B cell (primary cell): Measurements from ENCODE around the gene ALKBH7. TPM values are rescaled to one million over a fixed set of nuclear protein-coding genes. Genes with fewer than 3 reads are reported as not detected.

Experiments
- ATAC-seq: fragments of 200-7000 bp; cut with Tn5 transposase; one replicate; pipeline ENCODE4 v1.10.0; 2021; ENCODE audit warnings: low read depth, mild to moderate bottlenecking, moderate number of reproducible peaks, moderate library complexity
- CTCF ChIA-PET: fragments of 350-600 bp; sonication (Branson Sonifier 250); formaldehyde crosslinking; loops from one replicate; lab custom pipeline; 2021; ENCODE audit warnings: antibody characterized with exemption, inconsistent platforms; lab: Charles Lee
- POLR2A ChIA-PET: fragments of 350-600 bp; sonication (Branson Sonifier 250); formaldehyde crosslinking; loops from one replicate; lab custom pipeline; 2021; ENCODE audit warnings: antibody characterized with exemption; lab: Charles Lee
- DNase-seq: peaks from one replicate; pipeline ENCODE4 v3.0.0; 2013
- H2AFZ ChIP-seq: 2 replicates; pipeline ENCODE4 v1.6.1; 2012; ENCODE audit warnings: mild to moderate bottlenecking, low read depth, low read length; ENCODE audit not compliant: insufficient read depth, poor library complexity, severe bottlenecking
- H3K27ac ChIP-seq, 2 donors: 1 replicate in 1 of 2; 2 replicates in 1 of 2; pipeline ENCODE4 v1.5.1; 2012 to 2013; ENCODE audit warnings: low read length in 2 of 2, mild to moderate bottlenecking in 2 of 2, moderate library complexity in 1 of 2
- H3K27me3 ChIP-seq, 4 experiments: fragments of 200-600 bp in 1 of 4; sonication (generic) in 1 of 4; replicated peaks in 1 of 4; 1 replicate in 2 of 4; 2 replicates in 2 of 4; pipeline versions ENCODE4 v1.6.1 to v1.7.0; 2013 to 2016; ENCODE audit warnings: low read length in 3 of 4, mild to moderate bottlenecking in 2 of 4, mixed read lengths in 1 of 4, moderate library complexity in 1 of 4; ENCODE audit not compliant: insufficient read depth in 4 of 4, control insufficient read depth in 3 of 4; ENCODE audit errors: control extremely low read depth in 1 of 4
- H3K36me3 ChIP-seq, 2 experiments: replicated peaks in 1 of 2; 1 replicate in 1 of 2; 2 replicates in 1 of 2; pipeline versions ENCODE4 v1.6.1 to v1.7.1; 2013; ENCODE audit warnings: low read length in 1 of 2; ENCODE audit not compliant: insufficient read depth in 2 of 2, control insufficient read depth in 1 of 2; ENCODE audit errors: control extremely low read depth in 1 of 2, extremely low read depth in 1 of 2
- H3K4me1 ChIP-seq, 2 donors: fragments of 200-600 bp in 1 of 2; sonication (generic) in 1 of 2; 1 replicate in 1 of 2; 2 replicates in 1 of 2; pipeline versions ENCODE4 v1.5.1 to v1.6.1; 2013 to 2017; ENCODE audit warnings: low read length in 2 of 2; ENCODE audit not compliant: control insufficient read depth in 2 of 2, insufficient read depth in 2 of 2
- H3K4me2 ChIP-seq: replicated peaks from 2 replicates; pipeline ENCODE3; 2012; ENCODE audit warnings: mild to moderate bottlenecking, low read depth, low read length; ENCODE audit not compliant: poor library complexity, severe bottlenecking
- H3K4me3 ChIP-seq, 5 experiments: fragments of 200-600 bp in 1 of 5; sonication (generic) in 1 of 5; 1 replicate in 3 of 5; 2 replicates in 2 of 5; pipeline versions ENCODE4 v1.5.1 to v1.7.0; 2011 to 2016; ENCODE audit warnings: low read length in 4 of 5, mild to moderate bottlenecking in 4 of 5, low read depth in 2 of 5, control low read depth in 1 of 5, moderate library complexity in 1 of 5; ENCODE audit not compliant: insufficient read depth in 1 of 5; ENCODE audit errors: control extremely low read depth in 1 of 5, extremely low read depth in 1 of 5
- H3K79me2 ChIP-seq: fragments of 200-600 bp; sonication (generic); one replicate; pipeline ENCODE4 v1.6.0; 2016; ENCODE audit warnings: low read length; ENCODE audit not compliant: control insufficient read depth, insufficient read depth
- H3K9ac ChIP-seq: fragments of 200-600 bp; sonication (generic); 2 replicates; pipeline ENCODE4 v1.6.1; 2017; ENCODE audit warnings: mild to moderate bottlenecking, low read length, moderate library complexity
- H3K9me3 ChIP-seq, 3 donors: one replicate each; pipeline versions ENCODE4 v1.6.1 to v1.7.1; 2013; ENCODE audit warnings: low read length in 2 of 3; ENCODE audit not compliant: control insufficient read depth in 2 of 3, insufficient read depth in 1 of 3; ENCODE audit errors: control extremely low read depth in 1 of 3
- H4K20me1 ChIP-seq: 2 replicates; pipeline ENCODE4 v1.6.0; 2012; ENCODE audit warnings: mild to moderate bottlenecking, low read length; ENCODE audit not compliant: insufficient read depth, control insufficient read depth, poor library complexity, severe bottlenecking
- H3K27ac Mint-ChIP-seq: one replicate; pipeline ENCODE4 v1.8.0; 2021; ENCODE audit warnings: mixed read lengths
- H3K27me3 Mint-ChIP-seq: one replicate; pipeline ENCODE4 v1.8.0; 2021; ENCODE audit warnings: mixed read lengths
- H3K4me1 Mint-ChIP-seq: one replicate; pipeline ENCODE4 v1.8.0; 2021; ENCODE audit warnings: mixed read lengths
- H3K4me3 Mint-ChIP-seq: one replicate; pipeline ENCODE4 v1.8.0; 2021; ENCODE audit warnings: mixed read lengths
- H3K9me3 Mint-ChIP-seq: one replicate; pipeline ENCODE4 v1.8.0; 2022; ENCODE audit warnings: mixed read lengths; ENCODE audit not compliant: insufficient read depth
- EZH2 ChIP-seq: IDR thresholded peaks from 2 replicates; pipeline ENCODE4 v1.6.1; 2012; ENCODE audit warnings: borderline replicate concordance, low read depth, mild to moderate bottlenecking, moderate library complexity, low read length; ENCODE audit not compliant: insufficient read depth, poor library complexity, severe bottlenecking
- WGBS: methylation state at CpG from one replicate; pipeline ENCODE4 v1.1.5; 2013; ENCODE audit warnings: missing lambda C conversion rate; ENCODE audit not compliant: insufficient coverage; 5-methylcytosine and 5-hydroxymethylcytosine counted together
- intact Hi-C: fragments of 100-400 bp; cut with micrococcal nuclease; formaldehyde crosslinking; loops from one replicate; pipeline ENCODE4 v1.10.0; 2022
- polyA plus RNA-seq: library from polyadenylated mRNA; depleted of rRNA; stranded (reverse); fragments of >200 nt; gene quantifications from 2 replicates; pipeline ENCODE4 v1.2.3, GENCODE V29; 2012
- total RNA-seq, 2 donors: library from RNA; stranded (reverse); fragments of 120-200 nt in 1 of 2; gene quantifications; 1 replicate in 1 of 2; 2 replicates in 1 of 2; pipeline versions ENCODE4 v1.2.3 to v1.2.4, GENCODE V29; 2013 to 2022
- TF ChIP-seq, protein P1 (sequence below): fragments of 200-600 bp; IDR thresholded peaks from one replicate; pipeline ENCODE4 v1.8.0; 2022; ENCODE audit warnings: antibody characterized with exemption, mild to moderate bottlenecking

Gene ALKBH7
- total and polyA plus RNA-seq, 2 donors (not counting 1 experiment from before 2014, with no cell fraction given), result 36.4 to 67.0 TPM

DNA sequence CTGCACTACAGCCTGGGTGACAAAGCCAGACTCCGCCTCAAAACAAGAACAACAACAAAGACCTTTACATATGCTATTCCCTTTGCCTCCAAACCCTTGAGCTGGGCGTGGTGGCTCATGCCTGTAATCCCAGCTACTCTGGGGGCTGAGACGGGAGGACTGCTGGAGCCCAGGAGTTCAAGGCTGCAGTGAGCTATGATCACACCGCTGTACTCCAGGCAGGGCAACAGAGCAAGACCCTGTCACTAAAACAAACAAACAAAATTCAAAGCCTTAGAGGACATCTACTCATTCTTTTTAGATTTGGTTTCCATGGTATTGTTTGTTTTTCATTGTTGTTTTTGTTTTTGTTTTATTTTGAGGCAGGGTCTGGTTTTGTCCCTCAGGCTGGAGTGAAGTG, 47.0 kb upstream of the ALKBH7 start:
- Mint-ChIP-seq H3K9me3 (no peaks in the 10 kb centered on the region), H3K27ac (no peak overlapping the region), H3K4me3 (no peak overlapping the region), H3K4me1 (no peaks in the 10 kb centered on the region), H3K27me3 (peaks cover 18% of the 10 kb centered on the region)
- Histone ChIP-seq H3K4me1 (no peaks in the 10 kb centered on the region), H3K9ac (no peak overlapping the region), H3K4me2 (no peak overlapping the region), H2AFZ (no peak overlapping the region), H3K27me3 (no peaks in the 10 kb centered on the region), H4K20me1 (no peaks in the 10 kb centered on the region), H3K9me3 (peaks cover 0 to 3% (median 0%) of the 10 kb centered on the region in 3 donors), H3K79me2 (no peaks in the 10 kb centered on the region), H3K27ac (no peak overlapping the region), H3K36me3 (no peaks in the 10 kb centered on the region), H3K4me3 (no peak overlapping the region)
- DNase-seq, result no peak
- CTCF ChIA-PET, result interaction anchor here (0.7 kb wide), 1 partner anchor 221 kb away, joined by 5 read pairs; no protein-coding TSS in a partner anchor
- no peak for TF ChIP-seq EZH2
- TF ChIP-seq, protein P1, sequence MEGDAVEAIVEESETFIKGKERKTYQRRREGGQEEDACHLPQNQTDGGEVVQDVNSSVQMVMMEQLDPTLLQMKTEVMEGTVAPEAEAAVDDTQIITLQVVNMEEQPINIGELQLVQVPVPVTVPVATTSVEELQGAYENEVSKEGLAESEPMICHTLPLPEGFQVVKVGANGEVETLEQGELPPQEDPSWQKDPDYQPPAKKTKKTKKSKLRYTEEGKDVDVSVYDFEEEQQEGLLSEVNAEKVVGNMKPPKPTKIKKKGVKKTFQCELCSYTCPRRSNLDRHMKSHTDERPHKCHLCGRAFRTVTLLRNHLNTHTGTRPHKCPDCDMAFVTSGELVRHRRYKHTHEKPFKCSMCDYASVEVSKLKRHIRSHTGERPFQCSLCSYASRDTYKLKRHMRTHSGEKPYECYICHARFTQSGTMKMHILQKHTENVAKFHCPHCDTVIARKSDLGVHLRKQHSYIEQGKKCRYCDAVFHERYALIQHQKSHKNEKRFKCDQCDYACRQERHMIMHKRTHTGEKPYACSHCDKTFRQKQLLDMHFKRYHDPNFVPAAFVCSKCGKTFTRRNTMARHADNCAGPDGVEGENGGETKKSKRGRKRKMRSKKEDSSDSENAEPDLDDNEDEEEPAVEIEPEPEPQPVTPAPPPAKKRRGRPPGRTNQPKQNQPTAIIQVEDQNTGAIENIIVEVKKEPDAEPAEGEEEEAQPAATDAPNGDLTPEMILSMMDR, result no peak
- POLR2A ChIA-PET, result no interaction called here
- intact Hi-C loops, result no loop called here
- WGBS, result 83% methylated on average over 3 of the region's 4 CpGs
- ATAC-seq, result no peak

DNA sequence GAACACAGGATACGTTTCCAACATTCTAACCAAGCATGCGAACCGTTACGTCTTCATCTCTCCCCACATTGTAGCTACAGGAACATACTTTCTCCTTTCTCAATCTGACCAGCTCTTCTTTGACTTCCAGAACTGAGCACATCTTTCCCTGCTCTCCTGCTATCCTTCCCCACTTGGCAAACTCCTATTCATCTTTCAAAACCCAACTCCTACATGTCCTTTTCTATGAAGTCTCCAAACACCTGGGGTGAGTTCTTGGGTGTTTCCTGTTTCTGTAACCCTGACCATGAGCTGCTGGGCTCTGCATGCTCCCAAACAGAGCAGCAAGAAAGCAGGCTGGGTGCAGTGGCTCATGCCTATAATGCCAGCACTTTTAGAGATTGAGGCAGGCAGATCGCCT, 45.8 kb upstream of the ALKBH7 start:
- TF ChIP-seq, protein P1, result no peak
- no peaks in the 10 kb centered on the region for H3K79me2 ChIP-seq
- no peak overlapping the region for H3K4me3 Mint-ChIP-seq
- no peaks in the 10 kb centered on the region for H3K27me3 ChIP-seq
- no peak overlapping the region for H3K4me3 ChIP-seq
- no peak overlapping the region for H2AFZ ChIP-seq
- 87% methylated on average over 5 of the region's 5 CpGs for WGBS
- peaks cover 18% of the 10 kb centered on the region for H3K27me3 Mint-ChIP-seq
- no peaks in the 10 kb centered on the region for H3K36me3 ChIP-seq
- peaks cover 0 to 3% (median 0%) of the 10 kb centered on the region in 3 donors for H3K9me3 ChIP-seq
- H3K4me1 Mint-ChIP-seq, result no peaks in the 10 kb centered on the region
- ATAC-seq (no peak), DNase-seq (no peak)
- POLR2A ChIA-PET, result no interaction called here
- H3K27ac ChIP-seq, result no peak overlapping the region
- H3K9ac ChIP-seq, result no peak overlapping the region
- H3K27ac Mint-ChIP-seq, result no peak overlapping the region
- intact Hi-C loops, result no loop called here
- H3K9me3 Mint-ChIP-seq, result no peaks in the 10 kb centered on the region
- H3K4me2 ChIP-seq, result no peak overlapping the region
- no peaks in the 10 kb centered on the region for H4K20me1 ChIP-seq
- no peaks in the 10 kb centered on the region for H3K4me1 ChIP-seq
- CTCF ChIA-PET, result interaction anchor here (0.6 kb wide), 1 partner anchor 538 kb away, joined by 3 read pairs; no protein-coding TSS in a partner anchor
